ENCODE results near the gene TBL1X.

DNA sequence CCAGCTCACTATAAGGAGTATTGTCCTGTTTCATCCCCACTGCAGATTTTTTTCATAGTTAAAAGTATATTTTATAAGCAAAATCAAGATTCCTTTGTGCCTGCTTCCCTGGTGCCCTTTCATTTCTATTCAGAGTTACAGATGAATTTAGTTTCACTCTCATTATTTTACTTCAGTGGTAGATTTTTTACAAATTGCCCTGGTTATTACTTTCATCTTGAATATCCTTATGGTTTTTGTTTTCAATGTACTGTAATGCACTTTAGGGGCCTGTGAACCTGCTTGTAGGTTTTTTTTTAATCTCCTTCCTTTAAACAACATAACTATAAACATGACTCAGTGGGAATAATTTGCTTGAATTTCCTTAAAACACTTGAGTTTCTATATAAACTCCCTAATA lies 174.0 kb downstream of the TBL1X start:
- TF ChIP-seq, protein P1, sequence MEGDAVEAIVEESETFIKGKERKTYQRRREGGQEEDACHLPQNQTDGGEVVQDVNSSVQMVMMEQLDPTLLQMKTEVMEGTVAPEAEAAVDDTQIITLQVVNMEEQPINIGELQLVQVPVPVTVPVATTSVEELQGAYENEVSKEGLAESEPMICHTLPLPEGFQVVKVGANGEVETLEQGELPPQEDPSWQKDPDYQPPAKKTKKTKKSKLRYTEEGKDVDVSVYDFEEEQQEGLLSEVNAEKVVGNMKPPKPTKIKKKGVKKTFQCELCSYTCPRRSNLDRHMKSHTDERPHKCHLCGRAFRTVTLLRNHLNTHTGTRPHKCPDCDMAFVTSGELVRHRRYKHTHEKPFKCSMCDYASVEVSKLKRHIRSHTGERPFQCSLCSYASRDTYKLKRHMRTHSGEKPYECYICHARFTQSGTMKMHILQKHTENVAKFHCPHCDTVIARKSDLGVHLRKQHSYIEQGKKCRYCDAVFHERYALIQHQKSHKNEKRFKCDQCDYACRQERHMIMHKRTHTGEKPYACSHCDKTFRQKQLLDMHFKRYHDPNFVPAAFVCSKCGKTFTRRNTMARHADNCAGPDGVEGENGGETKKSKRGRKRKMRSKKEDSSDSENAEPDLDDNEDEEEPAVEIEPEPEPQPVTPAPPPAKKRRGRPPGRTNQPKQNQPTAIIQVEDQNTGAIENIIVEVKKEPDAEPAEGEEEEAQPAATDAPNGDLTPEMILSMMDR (conservative IDR thresholded peaks at IDR 0.05), result no peak
- no peak for TF ChIP-seq ZFX (IDR thresholded peaks at IDR 0.05)
